H1 (cell line): Measurements from ENCODE around the gene SMARCB1. TPM values are rescaled to one million over a fixed set of nuclear protein-coding genes. Genes with fewer than 3 reads are reported as not detected.

Source experiments
- CTCF ChIA-PET: fragments of 300-600 bp; sonication (Branson Sonifier 250); formaldehyde crosslinking; loops from one replicate; lab custom pipeline; 2021; ENCODE audit not compliant: partially characterized antibody; lab: Charles Lee
- POLR2A ChIA-PET: fragments of 300-600 bp; sonication (Branson Sonifier 250); formaldehyde crosslinking; loops from one replicate; lab custom pipeline; 2021; ENCODE audit warnings: inconsistent platforms; ENCODE audit not compliant: partially characterized antibody; lab: Charles Lee
- DNase-seq, 2 experiments: peaks; one replicate each; pipeline versions ENCODE4 v3.0.0 to v3.0.0-alpha.2; 2010 to 2022; ENCODE audit warnings: low spot score in 2 of 2, low read depth in 1 of 2, mixed read lengths in 1 of 2
- FAIRE-seq: peaks from 2 replicates; lab custom pipeline; 2011; peaks lifted over from hg19 to GRCh38; lab: Jason Lieb, UNC
- H2AFZ ChIP-seq: 2 replicates; pipeline ENCODE4 v1.8.1; 2012; ENCODE audit warnings: low read length, inconsistent platforms
- H2AK5ac ChIP-seq: 2 replicates; pipeline ENCODE4 v1.6.1; 2013; ENCODE audit warnings: low read depth, low read length
- H2BK120ac ChIP-seq: replicated peaks from 2 replicates; pipeline ENCODE3; 2013; ENCODE audit warnings: low read depth, low read length, inconsistent platforms
- H2BK12ac ChIP-seq: 2 replicates; pipeline ENCODE4 v1.6.1; 2013; ENCODE audit warnings: low read depth, low read length
- H2BK15ac ChIP-seq: 2 replicates; pipeline ENCODE4 v1.6.1; 2013; ENCODE audit warnings: low read length
- H2BK20ac ChIP-seq: 2 replicates; pipeline ENCODE4 v1.6.1; 2013; ENCODE audit warnings: low read length
- H2BK5ac ChIP-seq: 2 replicates; pipeline ENCODE4 v1.6.1; 2013; ENCODE audit warnings: low read depth, low read length
- H3K14ac ChIP-seq: 2 replicates; pipeline ENCODE4 v1.6.1; 2013; ENCODE audit warnings: inconsistent platforms; ENCODE audit not compliant: insufficient read length
- H3K18ac ChIP-seq: 2 replicates; pipeline ENCODE4 v1.6.1; 2013; ENCODE audit warnings: low read length; ENCODE audit errors: extremely low read depth
- H3K23ac ChIP-seq: 2 replicates; pipeline ENCODE4 v1.6.1; 2013; ENCODE audit warnings: inconsistent platforms; ENCODE audit not compliant: insufficient read length
- H3K23me2 ChIP-seq: 2 replicates; pipeline ENCODE4 v1.6.1; 2013; ENCODE audit warnings: low read depth, low read length
- H3K27ac ChIP-seq: 2 replicates; pipeline ENCODE4 v1.6.1; 2011; ENCODE audit warnings: low read depth, low read length, inconsistent platforms
- H3K27me3 ChIP-seq, 4 experiments: replicated peaks in 1 of 4; 1 replicate in 1 of 4; 2 replicates in 3 of 4; pipeline versions ENCODE4 v1.6.1 to v1.8.1; 2011 to 2013; ENCODE audit warnings: low read length in 3 of 4, mild to moderate bottlenecking in 3 of 4, inconsistent platforms in 2 of 4, mixed read lengths in 2 of 4, moderate library complexity in 1 of 4; ENCODE audit not compliant: control insufficient read depth in 3 of 4, insufficient read depth in 3 of 4; ENCODE audit errors: extremely low read depth in 1 of 4
- H3K36me3 ChIP-seq, 4 experiments: 2 replicates each; pipeline versions ENCODE4 v1.6.1 to v1.8.1; 2011 to 2013; ENCODE audit warnings: mild to moderate bottlenecking in 4 of 4, low read length in 3 of 4, moderate library complexity in 2 of 4, control low read depth in 1 of 4, inconsistent platforms in 1 of 4; ENCODE audit not compliant: insufficient read depth in 4 of 4, control insufficient read depth in 2 of 4
- H3K4ac ChIP-seq: replicated peaks from 2 replicates; pipeline ENCODE3; 2013; ENCODE audit warnings: low read length, low read depth, mixed read lengths, inconsistent platforms; ENCODE audit not compliant: insufficient read length
- H3K4me1 ChIP-seq, 4 experiments: replicated peaks in 1 of 4; 1 replicate in 1 of 4; 2 replicates in 3 of 4; pipeline versions ENCODE4 v1.6.1 to v1.8.1; 2011 to 2013; ENCODE audit warnings: low read length in 3 of 4, inconsistent platforms in 2 of 4, mixed read lengths in 1 of 4; ENCODE audit not compliant: insufficient read depth in 4 of 4, control insufficient read depth in 3 of 4
- H3K4me2 ChIP-seq, 2 experiments: 2 replicates each; pipeline versions ENCODE4 v1.6.1 to v1.8.1; 2011 to 2013; ENCODE audit warnings: low read depth in 2 of 2, low read length in 2 of 2, control low read depth in 1 of 2, inconsistent platforms in 1 of 2, mild to moderate bottlenecking in 1 of 2; ENCODE audit not compliant: insufficient read depth in 1 of 2
- H3K4me3 ChIP-seq, 4 experiments: fragments of 200-600, 300-600 bp in 1 of 4; sonication (generic), shearing (Covaris generic), sonication (Bioruptor Twin) in 1 of 4; 2 replicates each; pipeline versions ENCODE4 v1.5.1 to v1.8.1; 2011 to 2016; ENCODE audit warnings: low read length in 4 of 4, low read depth in 3 of 4, control low read depth in 2 of 4, inconsistent platforms in 2 of 4, mild to moderate bottlenecking in 2 of 4, mixed read lengths in 1 of 4, moderate library complexity in 1 of 4; ENCODE audit not compliant: insufficient read depth in 2 of 4; ENCODE audit errors: extremely low read depth in 1 of 4
- H3K56ac ChIP-seq: replicated peaks from 2 replicates; pipeline ENCODE3; 2013; ENCODE audit warnings: low read depth, mild to moderate bottlenecking, mixed read lengths, low read length, inconsistent platforms; ENCODE audit not compliant: insufficient read length
- H3K79me1 ChIP-seq: 2 replicates; pipeline ENCODE4 v1.6.1; 2013; ENCODE audit warnings: low read depth, low read length, control low read depth
- H3K79me2 ChIP-seq, 2 experiments: 2 replicates each; pipeline versions ENCODE4 v1.6.1 to v1.8.1; 2012 to 2013; ENCODE audit warnings: low read length in 2 of 2, mild to moderate bottlenecking in 2 of 2, inconsistent platforms in 1 of 2; ENCODE audit not compliant: insufficient read depth in 2 of 2, control insufficient read depth in 1 of 2
- H3K9ac ChIP-seq, 4 experiments: replicated peaks in 1 of 4; 1 replicate in 1 of 4; 2 replicates in 3 of 4; pipeline versions ENCODE4 v1.6.1 to v1.8.1; 2011 to 2013; ENCODE audit warnings: low read depth in 3 of 4, low read length in 3 of 4, control low read depth in 2 of 4, mild to moderate bottlenecking in 2 of 4, moderate library complexity in 2 of 4, inconsistent platforms in 1 of 4; ENCODE audit errors: extremely low read depth in 1 of 4
- H3K9me3 ChIP-seq, 2 experiments: 2 replicates each; pipeline versions ENCODE4 v1.6.1 to v1.8.1; 2012 to 2013; ENCODE audit warnings: mild to moderate bottlenecking in 2 of 2, moderate library complexity in 2 of 2, control low read depth in 1 of 2, inconsistent platforms in 1 of 2, low read depth in 1 of 2, low read length in 1 of 2, mixed read lengths in 1 of 2; ENCODE audit not compliant: insufficient read depth in 2 of 2
- H4K20me1 ChIP-seq, 2 experiments: replicated peaks in 1 of 2; 2 replicates each; pipeline versions ENCODE3 to v1.8.1; 2011 to 2013; ENCODE audit warnings: inconsistent platforms in 2 of 2, low read length in 2 of 2, mild to moderate bottlenecking in 1 of 2; ENCODE audit not compliant: insufficient read depth in 2 of 2, control insufficient read depth in 1 of 2
- H4K5ac ChIP-seq: 2 replicates; pipeline ENCODE4 v1.6.1; 2013; ENCODE audit warnings: low read length, low read depth, mixed read lengths, inconsistent platforms; ENCODE audit not compliant: insufficient read length
- H4K8ac ChIP-seq: 2 replicates; pipeline ENCODE4 v1.8.0; 2013; ENCODE audit warnings: mild to moderate bottlenecking, moderate library complexity, low read length, inconsistent platforms; ENCODE audit not compliant: insufficient read depth; ENCODE audit errors: extremely low read depth
- H4K91ac ChIP-seq: replicated peaks from 2 replicates; pipeline ENCODE3; 2013; ENCODE audit warnings: low read length, mixed read lengths, inconsistent platforms; ENCODE audit not compliant: insufficient read length
- CHD1 ChIP-seq: IDR thresholded peaks from 2 replicates; pipeline ENCODE4 v1.6.1; 2012; ENCODE audit warnings: low read depth, low read length, improper control_type of control experiment
- GABPA ChIP-seq: IDR thresholded peaks from 2 replicates; pipeline ENCODE4 v1.6.1; 2011; ENCODE audit warnings: mild to moderate bottlenecking, low read length, moderate library complexity, borderline replicate concordance; ENCODE audit not compliant: insufficient read depth
- POLR2A ChIP-seq, 2 experiments: IDR thresholded peaks; 1 replicate in 1 of 2; 2 replicates in 1 of 2; pipeline ENCODE4 v1.6.1; 2011; ENCODE audit warnings: low read depth in 2 of 2, low read length in 2 of 2, mild to moderate bottlenecking in 2 of 2; ENCODE audit errors: control extremely low read depth in 1 of 2
- RAD21 ChIP-seq, 2 experiments: IDR thresholded peaks in 1 of 2; conservative IDR thresholded peaks in 1 of 2; 2 replicates each; pipeline ENCODE4 v1.6.1; 2011; ENCODE audit warnings: low read depth in 2 of 2, low read length in 2 of 2, improper control_type of control experiment in 1 of 2, inconsistent platforms in 1 of 2, mild to moderate bottlenecking in 1 of 2, moderate library complexity in 1 of 2
- RNF2 ChIP-seq: fragments of 200-900, 300-1000 bp; sonication (generic); IDR thresholded peaks from 2 replicates; pipeline ENCODE4 v1.7.1; 2016; ENCODE audit warnings: borderline replicate concordance, low read depth, mild to moderate bottlenecking, antibody characterized with exemption, low read length; ENCODE audit not compliant: poor library complexity, severe bottlenecking; ENCODE audit errors: missing control alignments
- SAP30 ChIP-seq: fragments of 300-600 bp; sonication (generic); IDR thresholded peaks from 2 replicates; pipeline ENCODE4 v1.7.1; 2012; ENCODE audit warnings: low read length, moderate library complexity, mild to moderate bottlenecking, inconsistent platforms; ENCODE audit not compliant: insufficient read depth, insufficient replicate concordance
- WGBS, 2 experiments: shearing (Covaris generic) in 1 of 2; methylation state at CpG; one replicate each; pipeline versions ENCODE4 v1.1.6 to v1.1.7; 2013 to 2015; ENCODE audit warnings: low lambda C conversion rate in 2 of 2, mixed read lengths in 2 of 2, inconsistent platforms in 1 of 2, low coverage in 1 of 2, missing lambda C conversion rate in 1 of 2; ENCODE audit not compliant: insufficient replicate concordance in 2 of 2, insufficient coverage in 1 of 2, insufficient read length in 1 of 2; ENCODE audit errors: extremely low coverage in 1 of 2, missing lambda C conversion rate in 1 of 2; 5-methylcytosine and 5-hydroxymethylcytosine counted together
- polyA plus RNA-seq, 7 experiments: library from polyadenylated mRNA; depleted of rRNA in 3 of 7; stranded (reverse) in 5 of 7; unstranded in 2 of 7; fragments of >200 nt in 5 of 7; fragments of 200-250 nt in 2 of 7; gene quantifications; 1 replicate in 5 of 7; 2 replicates in 1 of 7; 4 replicates in 1 of 7; pipeline versions ENCODE4 v1.2.1 to v1.2.3, GENCODE V29; 2011 to 2013; ENCODE audit warnings: missing spikeins in 2 of 7, mixed read lengths in 2 of 7
- total RNA-seq: library from RNA; stranded (reverse); fragmentation: NEBNext Ultra II Directional; extraction: Animal tissue kit (Norgen Biotek cat#: 25700); gene quantifications from 2 replicates; pipeline ENCODE4 v1.2.1, GENCODE V29; 2021
- TF ChIP-seq, protein P1 (sequence below): IDR thresholded peaks from 2 replicates; pipeline ENCODE4 v1.6.1; 2011; ENCODE audit warnings: low read length, improper control_type of control experiment

Gene SMARCB1
- total and polyA plus RNA-seq, 2 of the 8 experiments (the other 6 are each of a cell fraction or from before 2014, with no cell fraction given) = 116 to 145 TPM

DNA sequence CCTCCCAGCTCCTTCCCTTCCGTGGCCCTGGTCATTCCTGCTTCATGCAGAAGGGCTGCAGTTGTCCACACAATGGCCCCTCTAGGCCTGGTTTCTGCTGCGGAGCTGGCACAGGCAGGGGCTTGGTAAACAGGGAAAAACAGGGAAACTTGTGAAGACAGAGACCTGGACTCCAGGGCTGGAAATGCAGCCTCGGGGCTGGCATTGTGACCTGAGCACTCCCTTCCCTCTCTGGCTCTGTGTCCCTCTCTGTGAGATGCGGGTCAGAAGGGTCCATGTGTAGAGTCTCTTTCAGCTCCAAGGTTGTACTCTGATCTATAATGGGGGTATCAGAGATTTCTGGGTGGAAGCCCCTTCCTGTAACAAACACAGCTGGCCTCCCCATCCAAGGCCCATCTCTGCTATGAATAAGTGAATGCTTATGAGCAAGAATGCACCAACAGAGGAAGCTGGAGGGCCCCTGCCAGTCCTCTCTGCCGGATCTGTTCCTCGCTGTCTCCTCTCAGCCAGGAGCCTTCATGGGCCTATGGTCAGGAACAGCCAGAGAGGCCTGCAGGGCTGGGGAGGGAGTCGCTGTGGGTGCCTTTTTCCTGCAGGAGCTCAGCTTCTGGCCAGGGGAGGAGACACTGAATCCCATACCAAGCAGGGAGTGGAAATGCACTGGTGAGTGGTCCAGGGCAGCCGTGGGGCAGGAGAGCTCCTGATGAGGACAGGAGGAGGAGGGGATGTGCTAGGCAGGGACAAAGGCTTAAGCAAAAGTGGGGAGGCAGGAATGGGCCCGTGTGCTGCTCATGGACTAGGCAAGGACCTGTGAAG, 58.7 kb downstream of the SMARCB1 start:
- no peak overlapping the region for H3K14ac ChIP-seq
- H3K79me1 ChIP-seq = no peaks in the 10 kb centered on the region
- H3K27me3 ChIP-seq = peaks cover 0 to 3% (median 1%) of the 10 kb centered on the region in 4 experiments; a peak in 3 of 7 replicates
- H3K23ac ChIP-seq = no peak overlapping the region
- H3K4me1 ChIP-seq = peaks cover 0 to 33% (median 25%) of the 10 kb centered on the region in 4 experiments; a peak in 6 of 7 replicates
- peak overlapping the region; percentile 92; the same call in 1 of the 2 replicates for H2BK15ac ChIP-seq
- WGBS, 2 experiments = 85% methylated on average over 9 of the region's 9 CpGs; no CpG with 5 or more reads in 1 of the 2 experiments
- TF ChIP-seq SAP30 = no peak
- TF ChIP-seq RNF2 = no peak
- TF ChIP-seq, protein P1, sequence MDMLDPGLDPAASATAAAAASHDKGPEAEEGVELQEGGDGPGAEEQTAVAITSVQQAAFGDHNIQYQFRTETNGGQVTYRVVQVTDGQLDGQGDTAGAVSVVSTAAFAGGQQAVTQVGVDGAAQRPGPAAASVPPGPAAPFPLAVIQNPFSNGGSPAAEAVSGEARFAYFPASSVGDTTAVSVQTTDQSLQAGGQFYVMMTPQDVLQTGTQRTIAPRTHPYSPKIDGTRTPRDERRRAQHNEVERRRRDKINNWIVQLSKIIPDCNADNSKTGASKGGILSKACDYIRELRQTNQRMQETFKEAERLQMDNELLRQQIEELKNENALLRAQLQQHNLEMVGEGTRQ = no peak
- no peak for TF ChIP-seq GABPA
- TF ChIP-seq CHD1 = no peak
- TF ChIP-seq RAD21 (IDR thresholded peaks at IDR 0.05 in 1 of 2, conservative IDR thresholded peaks at IDR 0.05 in 1 of 2; ENCODE audit: low read depth in 2 of 2, low read length in 2 of 2) = no peak
- no peak for TF ChIP-seq POLR2A (IDR thresholded peaks at IDR 0.05; ENCODE audit: control extremely low read depth in 1 of 2, low read depth in 2 of 2, low read length in 2 of 2)
- no peak overlapping the region for H4K5ac ChIP-seq
- H3K4me3 ChIP-seq = no peak overlapping the region
- H3K36me3 ChIP-seq = no peaks in the 10 kb centered on the region
- peak overlapping the region; percentile 78; the same call in 1 of the 2 replicates for H2BK5ac ChIP-seq
- peak overlapping the region; percentile 45 for H4K91ac ChIP-seq
- ChIA-PET POLR2A (interaction anchor here (0.6 to 5.6 kb wide), 11 partner anchors 7 to 89 kb away, joined by 3 to 37 read pairs (median 3); partner anchors contain the start of genes MIF, SLC2A11 and SMARCB1), CTCF (interaction anchor here (0.6 to 3.3 kb wide), 11 partner anchors 8 to 113 kb away, joined by 3 to 11 read pairs (median 3); partner anchors contain the start of gene SLC2A11)
- peak overlapping the region; percentile 96 for H2BK20ac ChIP-seq
- no peaks in the 10 kb centered on the region; the same call in 1 of the 2 replicates for H3K23me2 ChIP-seq
- H4K8ac ChIP-seq = no peak overlapping the region
- H3K4ac ChIP-seq = no peak overlapping the region
- peak overlapping the region; percentile 52; the same call in 1 of the 2 replicates for H3K18ac ChIP-seq
- peak overlapping the region; percentile 56; the same call in 1 of the 2 replicates for H2AK5ac ChIP-seq
- DNase-seq = no peak
- no peak overlapping the region for H3K27ac ChIP-seq
- H3K4me2 ChIP-seq = no peak overlapping the region
- H3K9me3 ChIP-seq = no peaks in the 10 kb centered on the region
- no peak overlapping the region for H2BK120ac ChIP-seq
- no peak overlapping the region for H3K9ac ChIP-seq
- no peak overlapping the region for H3K56ac ChIP-seq
- H3K79me2 ChIP-seq = no peaks in the 10 kb centered on the region
- H4K20me1 ChIP-seq = no peaks in the 10 kb centered on the region
- FAIRE-seq = no peak
- H2BK12ac ChIP-seq = peak overlapping the region; percentile 96; the same call in 1 of the 2 replicates
- H2AFZ ChIP-seq = peak overlapping the region; percentile 42
